WTC11 (cell line): ENCODE measurements around the gene BMX. TPM values are rescaled to one million over a fixed set of nuclear protein-coding genes. Genes with fewer than 3 reads are reported as not detected.

Experiments
- ATAC-seq: fragments of 200-7000 bp; cut with Tn5 transposase; 2 replicates; pipeline ENCODE4 v1.10.0; 2021; ENCODE audit warnings: mild to moderate bottlenecking, moderate library complexity
- CTCF ChIA-PET: fragments of 300-600 bp; sonication (Branson Sonifier 250); formaldehyde crosslinking; loops from one replicate; lab custom pipeline; 2021; ENCODE audit warnings: antibody characterized with exemption; lab: Charles Lee
- POLR2A ChIA-PET: fragments of 350-600 bp; sonication (Branson Sonifier 250); formaldehyde crosslinking; loops from one replicate; lab custom pipeline; 2021; ENCODE audit warnings: antibody characterized with exemption; lab: Charles Lee
- DNase-seq: peaks from one replicate; pipeline ENCODE4 v3.0.0; 2021; ENCODE audit warnings: low spot score
- H3K27ac Mint-ChIP-seq: 2 replicates; pipeline ENCODE4 v1.8.0; 2021; ENCODE audit warnings: mixed read lengths
- H3K27me3 Mint-ChIP-seq: 2 replicates; pipeline ENCODE4 v1.8.0; 2021; ENCODE audit warnings: low read depth, mild to moderate bottlenecking, moderate library complexity, mixed read lengths
- H3K36me3 Mint-ChIP-seq: 2 replicates; pipeline ENCODE4 v1.8.0; 2021; ENCODE audit warnings: mixed read lengths
- H3K4me1 Mint-ChIP-seq: 2 replicates; pipeline ENCODE4 v1.8.0; 2022; ENCODE audit warnings: mixed read lengths
- H3K4me3 Mint-ChIP-seq: 2 replicates; pipeline ENCODE4 v1.8.0; 2021; ENCODE audit warnings: mild to moderate bottlenecking, moderate library complexity, mixed read lengths
- H3K9me3 Mint-ChIP-seq: 2 replicates; pipeline ENCODE4 v1.8.0; 2021; ENCODE audit warnings: mixed read lengths
- ARID4B ChIP-seq: sonication (generic); formaldehyde crosslinking; IDR thresholded peaks from 2 replicates; pipeline ENCODE4 v1.8.0; 2023; ENCODE audit warnings: missing genetic modification reagents, mild to moderate bottlenecking, borderline replicate concordance
- ATF1 ChIP-seq: sonication (generic); formaldehyde crosslinking; IDR thresholded peaks from 2 replicates; pipeline ENCODE4 v1.8.1; 2023; ENCODE audit warnings: mild to moderate bottlenecking, moderate library complexity, missing genetic modification reagents
- E2F1 ChIP-seq: sonication (generic); formaldehyde crosslinking; IDR thresholded peaks from 2 replicates; pipeline ENCODE4 v1.8.0; 2022; ENCODE audit warnings: mild to moderate bottlenecking, missing genetic modification reagents
- ESRRA ChIP-seq: sonication (generic); formaldehyde crosslinking; IDR thresholded peaks from 2 replicates; pipeline ENCODE4 v1.8.1; 2022; ENCODE audit warnings: mild to moderate bottlenecking, missing genetic modification reagents, borderline replicate concordance
- FOXP4 ChIP-seq: sonication (generic); formaldehyde crosslinking; IDR thresholded peaks from 2 replicates; pipeline ENCODE4 v1.8.0; 2022; ENCODE audit warnings: mild to moderate bottlenecking, missing genetic modification reagents
- JAZF1 ChIP-seq: fragments of 250-450 bp; sonication (Bioruptor Pico); IDR thresholded peaks from 2 replicates; pipeline ENCODE4 v1.9.0; 2021; ENCODE audit warnings: moderate library complexity, mild to moderate bottlenecking, inconsistent platforms
- MAX ChIP-seq: sonication (generic); formaldehyde crosslinking; IDR thresholded peaks from 2 replicates; pipeline ENCODE4 v1.8.0; 2022; ENCODE audit warnings: mild to moderate bottlenecking, missing genetic modification reagents
- MLX ChIP-seq: sonication (generic); formaldehyde crosslinking; IDR thresholded peaks from 2 replicates; pipeline ENCODE4 v1.8.1; 2023; ENCODE audit warnings: mild to moderate bottlenecking, missing genetic modification reagents, moderate library complexity
- NR2C2 ChIP-seq: sonication (generic); formaldehyde crosslinking; IDR thresholded peaks from 2 replicates; pipeline ENCODE4 v1.8.0; 2022; ENCODE audit warnings: mild to moderate bottlenecking, missing genetic modification reagents
- SP1 ChIP-seq: sonication (generic); formaldehyde crosslinking; conservative IDR thresholded peaks from 2 replicates; pipeline ENCODE4 v1.8.1; 2022; ENCODE audit warnings: missing genetic modification reagents
- TCF7 ChIP-seq: sonication (generic); formaldehyde crosslinking; IDR thresholded peaks from 2 replicates; pipeline ENCODE4 v1.8.0; 2022; ENCODE audit warnings: mild to moderate bottlenecking, low read depth, missing genetic modification reagents, moderate library complexity
- TEAD4 ChIP-seq: sonication (generic); formaldehyde crosslinking; IDR thresholded peaks from 2 replicates; pipeline ENCODE4 v1.8.0; 2022; ENCODE audit warnings: mild to moderate bottlenecking, missing genetic modification reagents
- USF1 ChIP-seq: sonication (generic); formaldehyde crosslinking; IDR thresholded peaks from 2 replicates; pipeline ENCODE4 v1.8.0; 2022; ENCODE audit warnings: mild to moderate bottlenecking, missing genetic modification reagents
- USF2 ChIP-seq: sonication (generic); formaldehyde crosslinking; IDR thresholded peaks from 2 replicates; pipeline ENCODE4 v1.8.1; 2023; ENCODE audit warnings: mild to moderate bottlenecking, missing genetic modification reagents, moderate library complexity
- ZMAT4 ChIP-seq: fragments of 250-450 bp; sonication (Bioruptor Pico); IDR thresholded peaks from 2 replicates; pipeline ENCODE4 v1.9.0; 2021; ENCODE audit warnings: mild to moderate bottlenecking
- ZNF219 ChIP-seq: sonication (generic); formaldehyde crosslinking; IDR thresholded peaks from 2 replicates; pipeline ENCODE4 v1.8.0; 2023; ENCODE audit warnings: missing genetic modification reagents, mild to moderate bottlenecking, borderline replicate concordance
- ZNF317 ChIP-seq: sonication (generic); formaldehyde crosslinking; IDR thresholded peaks from 2 replicates; pipeline ENCODE4 v1.8.1; 2023; ENCODE audit warnings: low read depth, mild to moderate bottlenecking, moderate library complexity, missing genetic modification reagents, borderline replicate concordance
- ZNF423 ChIP-seq: fragments of 250-450 bp; sonication (Bioruptor Pico); IDR thresholded peaks from 2 replicates; pipeline ENCODE4 v2.1.2; 2022; ENCODE audit warnings: mild to moderate bottlenecking, moderate library complexity
- ZNF532 ChIP-seq: fragments of 250-450 bp; sonication (Bioruptor Pico); IDR thresholded peaks from 2 replicates; pipeline ENCODE4 v1.9.0; 2021; ENCODE audit warnings: mild to moderate bottlenecking, borderline replicate concordance
- total RNA-seq: library from RNA; stranded (reverse); gene quantifications from 3 replicates; pipeline ENCODE4 v1.2.3, GENCODE V29; 2021

The BMX gene
- total RNA-seq, 1 experiment from 2014 or later = not detected

GRCh38 chrX:15566244-15566643 lies 65.6 kb downstream of the BMX start (continued):
- TF ChIP-seq E2F1 (CRISPR knock-in tag) (no peak), ESRRA (CRISPR knock-in tag) (no peak), ZMAT4 (CRISPR knock-in tag) (no peak)
- TF ChIP-seq, all 79 proteins: peak for 0

GRCh38 chrX:15567267-15567666 lies 66.7 kb downstream of the BMX start:
- no peaks in the 10 kb centered on the region for H3K27me3 Mint-ChIP-seq
- DNase-seq = no peak
- ChIA-PET POLR2A (no interaction called here), CTCF (no interaction called here)
- H3K4me1 Mint-ChIP-seq = peaks cover 42% of the 10 kb centered on the region
- H3K9me3 Mint-ChIP-seq = no peaks in the 10 kb centered on the region
- no peaks in the 10 kb centered on the region for H3K36me3 Mint-ChIP-seq
- no peak for ATAC-seq
- no peak overlapping the region for H3K4me3 Mint-ChIP-seq
- H3K27ac Mint-ChIP-seq = no peak overlapping the region
- no peak for TF ChIP-seq TCF7 (CRISPR knock-in tag)
- TF ChIP-seq JAZF1 (CRISPR knock-in tag) = no peak
- TF ChIP-seq MLX (CRISPR knock-in tag) = no peak
- TF ChIP-seq ARID4B = no peak
- no peak for TF ChIP-seq TEAD4 (CRISPR knock-in tag)
- no peak for TF ChIP-seq ZNF423 (CRISPR knock-in tag)
- TF ChIP-seq NR2C2 (CRISPR knock-in tag) = no peak
- no peak for TF ChIP-seq ZNF532 (CRISPR knock-in tag)
- TF ChIP-seq ZMAT4 (CRISPR knock-in tag) = no peak
- TF ChIP-seq FOXP4 (CRISPR knock-in tag) = no peak
- no peak for TF ChIP-seq ATF1
- no peak for TF ChIP-seq ZNF219 (CRISPR knock-in tag)
- no peak for TF ChIP-seq ZNF317 (CRISPR knock-in tag)
- TF ChIP-seq MAX (CRISPR knock-in tag) = no peak
- no peak for TF ChIP-seq USF1
- no peak for TF ChIP-seq USF2 (CRISPR knock-in tag)
- TF ChIP-seq SP1 (CRISPR knock-in tag) = no peak
